OCI-LY3 (cell line): ENCODE measurements around the gene SNAP47.

Experiments
- CTCF ChIP-seq: fragments of 200-600, 300-600 bp; sonication (generic); IDR thresholded peaks from 2 replicates; pipeline ENCODE4 v1.5.1; 2014; ENCODE audit warnings: antibody characterized with exemption, low read length, low read depth
- EZH2phosphoT487 ChIP-seq: fragments of 200-600 bp; shearing (Covaris generic); IDR thresholded peaks from 2 replicates; pipeline ENCODE4 v1.6.1; 2018; ENCODE audit warnings: antibody characterized with exemption, mixed run types, low read depth

- TF ChIP-seq CTCF = no peak
- TF ChIP-seq EZH2phosphoT487 = no peak
Measured at GRCh38 chr1:227786673-227787512, 51.7 kb downstream of the SNAP47 start.
